GM21576 (cell line): ENCODE data around the gene DAZ1.
"Not testable (repeated sequence)": the region's sequence is repeated elsewhere in the genome, so short reads cannot be mapped to it uniquely, and the experiment has no call there.

ENCODE experiments used
- ATAC-seq: cut with Tn5 transposase; IDR thresholded peaks from one replicate; pipeline ENCODE4 v1.9.1; 2021; ENCODE audit warnings: mild to moderate bottlenecking, moderate library complexity; ENCODE audit not compliant: unreplicated experiment

Gene DAZ1

DNA sequence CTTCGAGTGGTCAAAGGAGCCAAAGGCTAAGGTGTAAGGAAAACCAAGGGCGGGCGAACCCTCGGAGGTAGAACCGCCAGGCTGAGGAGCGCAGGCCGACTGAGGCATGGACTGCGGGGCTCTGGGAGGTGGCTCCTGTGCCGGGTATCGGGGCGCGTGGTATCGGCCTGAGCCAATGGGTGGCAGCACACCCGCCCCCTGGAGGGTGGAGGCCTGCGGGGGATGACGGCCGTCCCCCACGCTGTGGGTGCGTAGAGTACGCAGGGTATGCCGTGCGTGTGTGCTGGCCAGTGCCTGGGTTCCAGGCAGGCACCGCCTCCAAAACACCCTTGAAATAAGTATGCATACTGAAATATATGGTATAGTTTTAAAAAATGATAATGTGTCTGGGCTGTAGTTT, at the start of gene DAZ1:
DAZ1 (minus strand) TSS at position 101 of the 400 bp plus-strand sequence. CDS start 208 bp downstream, outside the sequence.
- not testable (repeated sequence) for ATAC-seq

- not testable (repeated sequence) for ATAC-seq
Observed at GRCh38 chrY:23219233-23219632, 20.4 kb upstream of the DAZ1 start, which contains the start of gene DAZ2. TSS of gene DAZ2 (plus strand) at chrY:23219533. CDS start at chrY:23219741, 208 bp downstream.

DNA sequence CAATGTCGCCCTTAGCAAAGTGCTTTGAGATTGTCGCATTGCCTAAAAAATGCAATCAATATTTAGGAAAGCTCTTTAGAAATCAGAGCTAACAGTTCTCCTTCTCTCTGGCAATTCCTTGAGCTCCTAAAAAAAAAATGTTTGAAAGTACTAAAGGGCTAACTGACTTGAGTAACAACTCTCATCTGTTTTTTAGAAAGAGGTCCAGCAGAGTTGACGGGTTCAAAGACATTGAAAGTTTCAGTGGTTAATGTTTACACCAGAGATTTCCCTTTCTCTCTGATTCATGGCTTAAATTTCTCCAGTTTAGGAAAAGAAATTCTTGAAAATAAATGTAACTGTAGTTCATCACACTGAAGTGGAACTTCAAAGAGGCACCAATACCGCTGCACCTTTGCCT, 11.9 kb upstream of the DAZ1 start:
- ATAC-seq: not testable (repeated sequence)

- not testable (repeated sequence) for ATAC-seq
Observed at GRCh38 chrY:23209802-23210495, 11.1 kb upstream of the DAZ1 start.

GRCh38 chrY:23207455-23207854, 8.6 kb upstream of the DAZ1 start:
- not testable (repeated sequence) for ATAC-seq
